Adipocyte (in vitro differentiated cells): Measurements from ENCODE around the gene ACO2.
A peak's percentile ranks its signal among the peaks of the same experiment; 100 is the strongest.

ENCODE experiments used
- DNase-seq: peaks from one replicate; pipeline ENCODE4 v3.0.0-alpha.2; 2015; ENCODE audit warnings: low read depth
- H3K27me3 ChIP-seq: replicated peaks from 2 replicates; pipeline ENCODE4 v1.7.0; 2013; ENCODE audit warnings: mild to moderate bottlenecking, low read length, moderate library complexity; ENCODE audit not compliant: control insufficient read depth, insufficient read depth
- H3K36me3 ChIP-seq: 2 replicates; pipeline ENCODE4 v1.7.0; 2013; ENCODE audit warnings: low read length, mild to moderate bottlenecking, moderate library complexity; ENCODE audit not compliant: control insufficient read depth, insufficient read depth, severe bottlenecking
- H3K4me1 ChIP-seq: 2 replicates; pipeline ENCODE4 v1.7.0; 2013; ENCODE audit warnings: mild to moderate bottlenecking, low read length, moderate library complexity; ENCODE audit not compliant: control insufficient read depth, insufficient read depth
- H3K4me3 ChIP-seq: 2 replicates; pipeline ENCODE4 v1.7.0; 2013; ENCODE audit warnings: mild to moderate bottlenecking, low read length, moderate library complexity
- H3K9ac ChIP-seq: 2 replicates; pipeline ENCODE4 v1.7.0; 2013; ENCODE audit warnings: mild to moderate bottlenecking, low read length, moderate library complexity
- H3K9me3 ChIP-seq: 2 replicates; pipeline ENCODE4 v1.7.0; 2013; ENCODE audit warnings: mild to moderate bottlenecking, low read length, moderate library complexity; ENCODE audit not compliant: control insufficient read depth

The ACO2 gene

GRCh38 chr22:41517172-41518047 is 48.5 kb downstream of the ACO2 start:
- H3K36me3 ChIP-seq = peaks cover 73% of the 10 kb centered on the region
- peak; percentile 85 for DNase-seq

GRCh38 chr22:41518048-41518347 is 49.1 kb downstream of the ACO2 start:
- no peak for DNase-seq
- Histone ChIP-seq H3K9me3 (no peaks in the 10 kb centered on the region), H3K4me3 (no peak overlapping the region), H3K27me3 (no peaks in the 10 kb centered on the region), H3K36me3 (peaks cover 70% of the 10 kb centered on the region), H3K4me1 (peaks cover 10% of the 10 kb centered on the region), H3K9ac (no peak overlapping the region)

More at GRCh38 chr22:41517172-41518047, 48.5 kb downstream of the ACO2 start:
- Histone ChIP-seq H3K4me3 (no peak overlapping the region), H3K4me1 (peaks cover 15% of the 10 kb centered on the region), H3K9me3 (no peaks in the 10 kb centered on the region), H3K27me3 (no peaks in the 10 kb centered on the region), H3K9ac (no peak overlapping the region)

GRCh38 chr22:41521126-41521525 is 52.2 kb downstream of the ACO2 start:
- Histone ChIP-seq H3K36me3 (peaks cover 72% of the 10 kb centered on the region), H3K9ac (no peak overlapping the region), H3K4me1 (peaks cover 33% of the 10 kb centered on the region), H3K9me3 (no peaks in the 10 kb centered on the region), H3K4me3 (no peak overlapping the region), H3K27me3 (no peaks in the 10 kb centered on the region)
- no peak for DNase-seq

- no peaks in the 10 kb centered on the region for H3K27me3 ChIP-seq
- H3K9me3 ChIP-seq = no peaks in the 10 kb centered on the region
- H3K4me3 ChIP-seq = no peak overlapping the region
- H3K9ac ChIP-seq = peak overlapping the region; percentile 80
- peaks cover 32% of the 10 kb centered on the region for H3K4me1 ChIP-seq
- DNase-seq = no peak
- peaks cover 80% of the 10 kb centered on the region for H3K36me3 ChIP-seq
Measured at GRCh38 chr22:41522813-41523212, 53.9 kb downstream of the ACO2 start.

- H3K36me3 ChIP-seq = peaks cover 81% of the 10 kb centered on the region
- peaks cover 32% of the 10 kb centered on the region for H3K4me1 ChIP-seq
- DNase-seq = peak; percentile 44
- no peak overlapping the region for H3K4me3 ChIP-seq
- H3K9me3 ChIP-seq = no peaks in the 10 kb centered on the region
- no peaks in the 10 kb centered on the region for H3K27me3 ChIP-seq
- peak overlapping the region; percentile 80 for H3K9ac ChIP-seq
Measured at GRCh38 chr22:41523464-41524221, 54.7 kb downstream of the ACO2 start.

- Histone ChIP-seq H3K27me3 (no peaks in the 10 kb centered on the region), H3K4me1 (peaks cover 32% of the 10 kb centered on the region), H3K9ac (peak overlapping the region; percentile 80), H3K4me3 (no peak overlapping the region), H3K36me3 (peaks cover 82% of the 10 kb centered on the region), H3K9me3 (no peaks in the 10 kb centered on the region)
- DNase-seq = no peak
Measured at GRCh38 chr22:41524251-41524661, 55.3 kb downstream of the ACO2 start.

GRCh38 chr22:41524809-41525449 is 56.0 kb downstream of the ACO2 start:
- H3K27me3 ChIP-seq = no peaks in the 10 kb centered on the region
- peaks cover 32% of the 10 kb centered on the region for H3K4me1 ChIP-seq
- peaks cover 80% of the 10 kb centered on the region for H3K36me3 ChIP-seq
- peak overlapping the region; percentile 80 for H3K9ac ChIP-seq
- no peak overlapping the region for H3K4me3 ChIP-seq
- DNase-seq = no peak
- no peaks in the 10 kb centered on the region for H3K9me3 ChIP-seq

- Histone ChIP-seq H3K36me3 (peaks cover 81% of the 10 kb centered on the region), H3K4me1 (peaks cover 32% of the 10 kb centered on the region), H3K9me3 (no peaks in the 10 kb centered on the region), H3K4me3 (no peak overlapping the region), H3K27me3 (no peaks in the 10 kb centered on the region), H3K9ac (peak overlapping the region; percentile 80)
- no peak for DNase-seq
Measured at GRCh38 chr22:41525450-41526225, 56.7 kb downstream of the ACO2 start.

GRCh38 chr22:41526226-41526829 is 57.4 kb downstream of the ACO2 start:
- Histone ChIP-seq H3K27me3 (no peaks in the 10 kb centered on the region), H3K9ac (peak overlapping the region; percentile 80), H3K9me3 (no peaks in the 10 kb centered on the region), H3K4me3 (no peak overlapping the region), H3K4me1 (peaks cover 32% of the 10 kb centered on the region), H3K36me3 (peaks cover 81% of the 10 kb centered on the region)
- DNase-seq = no peak

GRCh38 chr22:41526830-41527799 is 58.2 kb downstream of the ACO2 start:
- Histone ChIP-seq H3K27me3 (no peaks in the 10 kb centered on the region), H3K4me1 (peaks cover 32% of the 10 kb centered on the region), H3K9me3 (no peaks in the 10 kb centered on the region), H3K36me3 (peaks cover 88% of the 10 kb centered on the region), H3K4me3 (no peak overlapping the region), H3K9ac (no peak overlapping the region)
- peak; percentile 59 for DNase-seq
